ENCODE measurements around the gene MCM3. TPM values are rescaled to one million over a fixed set of nuclear protein-coding genes. Genes with fewer than 3 reads are reported as not detected.

MCM3 gene
- total RNA-seq, 1 donor from 2014 or later = 71.4 TPM

DNA sequence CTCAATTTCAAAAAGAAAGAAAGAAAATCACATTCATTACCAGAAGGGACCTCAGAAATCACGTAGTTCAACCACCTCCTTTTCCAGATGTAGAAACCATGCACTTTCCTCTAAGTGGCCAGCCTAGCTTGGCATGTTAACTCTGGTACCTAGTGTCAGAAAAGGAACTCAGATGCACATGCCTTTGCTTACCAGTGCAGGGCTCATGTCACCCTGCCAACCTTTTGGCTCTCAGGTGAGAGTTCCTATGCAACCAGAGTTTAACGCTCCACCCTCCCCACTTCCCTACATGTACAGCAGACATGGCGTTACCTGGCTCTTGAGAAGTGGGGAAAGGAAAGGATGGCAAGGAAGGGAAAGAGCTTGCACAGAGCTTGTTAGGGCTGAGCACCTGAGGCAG, 23.9 kb downstream of the MCM3 start:
- no peaks in the 10 kb centered on the region for H3K27me3 Mint-ChIP-seq (ENCODE audit: low read depth)
- H3K4me1 Mint-ChIP-seq = peaks cover 7% of the 10 kb centered on the region
- H3K36me3 Mint-ChIP-seq = peaks cover 16% of the 10 kb centered on the region
- H3K4me3 Mint-ChIP-seq = no peak overlapping the region
- TF ChIP-seq CTCF (IDR thresholded peaks at IDR 0.05; ENCODE audit: unreplicated experiment) = no peak
- H3K9me3 Mint-ChIP-seq = no peaks in the 10 kb centered on the region
- no peak for DNase-seq (ENCODE audit: low spot score in 2 of 2, unreplicated experiment in 2 of 2)
- H3K27ac Mint-ChIP-seq = peak overlapping the region; percentile 18

DNA sequence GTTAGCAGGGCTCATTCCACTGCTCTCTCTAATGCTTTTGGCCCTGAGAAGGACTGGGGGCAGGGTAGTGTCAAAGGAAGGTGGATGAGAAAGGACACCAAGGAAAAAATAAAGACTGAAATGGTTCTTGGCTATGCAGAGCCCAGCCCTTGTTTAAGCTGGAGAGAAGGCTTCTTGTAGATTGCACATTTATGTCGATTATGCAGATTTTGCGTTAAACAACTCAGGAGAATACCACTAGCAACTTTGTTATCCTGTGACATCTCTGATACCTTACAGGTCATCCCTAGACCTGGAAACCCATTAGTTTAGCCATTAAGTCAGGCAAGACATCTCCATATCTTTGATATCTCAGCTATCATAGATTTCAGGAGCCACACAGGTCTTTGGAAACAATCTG, 29.1 kb downstream of the MCM3 start:
- Mint-ChIP-seq H3K4me3 (no peak overlapping the region), H3K9me3 (no peaks in the 10 kb centered on the region), H3K27me3 (ENCODE audit: low read depth) (peaks cover 31% of the 10 kb centered on the region), H3K27ac (no peak overlapping the region), H3K36me3 (no peaks in the 10 kb centered on the region), H3K4me1 (peaks cover 5% of the 10 kb centered on the region)
- no peak for DNase-seq (ENCODE audit: low spot score in 2 of 2, unreplicated experiment in 2 of 2)
- TF ChIP-seq CTCF (IDR thresholded peaks at IDR 0.05; ENCODE audit: unreplicated experiment) = no peak

DNA sequence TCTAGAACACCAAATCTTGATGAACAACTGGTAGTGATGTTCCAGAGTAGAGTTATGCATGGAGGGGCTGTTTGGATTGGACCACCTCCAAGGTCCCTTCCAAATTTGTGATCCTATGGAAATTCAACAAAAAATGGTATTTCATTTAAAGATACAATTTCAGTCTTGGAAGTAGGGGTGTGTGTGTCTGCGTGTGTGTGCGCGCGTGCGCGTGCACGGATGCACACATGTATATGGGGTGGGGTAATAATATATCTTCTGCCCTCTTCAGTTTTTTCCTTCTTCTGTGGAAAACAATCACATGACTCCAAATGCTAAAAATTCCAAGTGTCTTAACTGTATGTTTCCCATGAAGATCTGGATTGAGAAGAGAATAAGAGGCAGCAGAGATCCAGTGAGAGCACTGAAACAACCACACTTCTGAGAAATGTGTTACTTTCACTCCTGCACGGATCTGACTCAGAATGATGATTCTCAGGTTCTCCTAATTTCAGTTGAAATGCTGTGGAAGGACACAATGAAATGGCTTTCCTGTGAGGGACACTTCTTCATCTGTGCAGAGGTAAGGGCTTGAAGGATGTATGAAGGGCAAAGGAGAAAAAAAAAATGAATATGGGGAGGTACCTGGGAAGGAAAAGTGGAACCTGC, 29.7 kb downstream of the MCM3 start:
- no peaks in the 10 kb centered on the region for H3K36me3 Mint-ChIP-seq
- peaks cover 32% of the 10 kb centered on the region for H3K27me3 Mint-ChIP-seq (ENCODE audit: low read depth)
- no peaks in the 10 kb centered on the region for H3K9me3 Mint-ChIP-seq
- no peak overlapping the region for H3K27ac Mint-ChIP-seq
- no peak for TF ChIP-seq CTCF (IDR thresholded peaks at IDR 0.05; ENCODE audit: unreplicated experiment)
- H3K4me1 Mint-ChIP-seq = peaks cover 5% of the 10 kb centered on the region
- H3K4me3 Mint-ChIP-seq = no peak overlapping the region
- no peak for DNase-seq (ENCODE audit: low spot score in 2 of 2, unreplicated experiment in 2 of 2)

DNA sequence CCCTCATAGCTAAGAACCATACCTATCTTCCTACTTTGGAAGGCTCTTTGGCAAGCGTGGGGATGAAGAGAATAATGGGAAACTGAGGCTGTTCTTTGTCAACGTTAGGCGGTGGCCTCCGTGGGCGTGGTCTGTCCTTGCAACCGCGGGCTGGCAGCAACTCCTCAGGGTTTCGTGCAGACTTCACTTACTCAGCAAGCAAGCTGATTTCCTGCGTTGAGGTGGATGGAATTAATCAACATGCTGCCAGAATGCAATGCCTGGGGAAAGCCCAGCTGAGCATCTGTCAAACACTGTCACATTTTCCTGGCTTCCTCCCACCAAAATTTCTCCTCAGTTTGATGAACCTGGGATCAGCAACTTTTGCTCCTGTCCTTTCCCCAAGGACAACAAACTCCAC, 31.0 kb downstream of the MCM3 start:
- no peak overlapping the region for H3K4me3 Mint-ChIP-seq
- H3K27me3 Mint-ChIP-seq (ENCODE audit: low read depth) = peaks cover 36% of the 10 kb centered on the region
- no peak for TF ChIP-seq CTCF (IDR thresholded peaks at IDR 0.05; ENCODE audit: unreplicated experiment)
- H3K36me3 Mint-ChIP-seq = no peaks in the 10 kb centered on the region
- H3K27ac Mint-ChIP-seq = no peak overlapping the region
- DNase-seq (ENCODE audit: low spot score in 2 of 2, unreplicated experiment in 2 of 2) = no peak
- peaks cover 5% of the 10 kb centered on the region for H3K4me1 Mint-ChIP-seq
- H3K9me3 Mint-ChIP-seq = no peaks in the 10 kb centered on the region

DNA sequence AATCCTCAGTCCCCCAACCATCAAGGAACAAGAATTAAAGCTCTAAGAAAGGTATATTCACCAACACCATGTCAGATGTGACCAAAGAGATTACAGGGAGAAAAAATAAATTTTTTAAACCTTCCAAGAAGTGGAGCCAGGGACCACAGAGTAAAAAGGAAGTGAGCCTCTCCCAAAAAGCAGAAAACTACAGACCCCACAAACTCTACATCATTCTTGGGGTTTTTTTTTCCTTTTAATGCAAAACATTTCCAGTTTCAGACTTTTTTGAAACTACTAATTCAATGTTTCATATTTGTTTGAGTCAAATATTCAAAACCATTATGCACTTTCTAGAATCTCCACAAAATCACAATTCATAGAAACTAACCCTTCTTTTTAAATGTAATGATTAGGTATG, 33.4 kb downstream of the MCM3 start:
- no peak for TF ChIP-seq CTCF (IDR thresholded peaks at IDR 0.05; ENCODE audit: unreplicated experiment)
- no peak overlapping the region for H3K4me3 Mint-ChIP-seq
- no peaks in the 10 kb centered on the region for H3K9me3 Mint-ChIP-seq
- no peak overlapping the region for H3K27ac Mint-ChIP-seq
- H3K4me1 Mint-ChIP-seq = peaks cover 5% of the 10 kb centered on the region
- no peak for DNase-seq (ENCODE audit: low spot score in 2 of 2, unreplicated experiment in 2 of 2)
- H3K27me3 Mint-ChIP-seq (ENCODE audit: low read depth) = peaks cover 44% of the 10 kb centered on the region
- H3K36me3 Mint-ChIP-seq = no peaks in the 10 kb centered on the region

DNA sequence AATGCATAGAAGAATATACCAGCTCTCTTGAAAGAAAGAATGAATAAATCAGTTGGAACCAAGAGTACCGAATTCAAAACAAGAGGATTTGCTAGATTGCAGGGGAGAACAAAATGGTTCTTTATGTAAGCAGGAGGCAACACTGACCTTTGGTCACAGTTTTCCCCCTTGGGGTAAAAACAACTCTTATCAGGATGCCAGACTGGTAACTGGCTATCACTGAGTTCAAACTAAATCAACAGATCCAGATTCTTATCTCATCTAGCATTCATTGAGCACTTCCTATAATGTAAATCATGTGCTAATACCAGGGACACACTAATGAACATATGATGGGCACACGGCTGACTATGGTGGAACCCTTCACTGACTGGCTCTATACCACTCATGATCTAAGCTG, 35.5 kb downstream of the MCM3 start:
- Mint-ChIP-seq H3K4me1 (peaks cover 5% of the 10 kb centered on the region), H3K9me3 (no peaks in the 10 kb centered on the region)

More for the DNA sequence above, 35.5 kb downstream of the MCM3 start:
- H3K36me3 Mint-ChIP-seq = no peaks in the 10 kb centered on the region
- no peak overlapping the region for H3K4me3 Mint-ChIP-seq
- no peak for TF ChIP-seq CTCF (IDR thresholded peaks at IDR 0.05; ENCODE audit: unreplicated experiment)
- H3K27me3 Mint-ChIP-seq (ENCODE audit: low read depth) = peaks cover 39% of the 10 kb centered on the region
- no peak overlapping the region for H3K27ac Mint-ChIP-seq
- DNase-seq (ENCODE audit: low spot score in 2 of 2, unreplicated experiment in 2 of 2) = no peak
